RWPE2 (cell line): Measurements from ENCODE around the gene CDH4.

Experiments used
- ATAC-seq: fragments of 200-7000 bp; cut with Tn5 transposase; 3 replicates; pipeline ENCODE4 v1.9.1; 2021; ENCODE audit warnings: low read depth
- DNase-seq: peaks from one replicate; pipeline ENCODE4 v3.0.0-alpha.2; 2020; ENCODE audit warnings: low spot score
- H3K27ac ChIP-seq: fragments of 450-650 bp; 2 replicates; pipeline ENCODE4 v1.5.1; 2017; ENCODE audit warnings: mild to moderate bottlenecking; ENCODE audit not compliant: poor library complexity, severe bottlenecking
- H3K27me3 ChIP-seq: fragments of 250-450 bp; sonication (Bioruptor Pico); 2 replicates; pipeline ENCODE4 v1.5.1; 2021; ENCODE audit warnings: mild to moderate bottlenecking, moderate library complexity; ENCODE audit not compliant: insufficient read depth, poor library complexity, severe bottlenecking
- H3K36me3 ChIP-seq: fragments of 250-450 bp; sonication (Bioruptor Pico); 2 replicates; pipeline ENCODE4 v1.5.1; 2020; ENCODE audit warnings: low read depth, mild to moderate bottlenecking, moderate library complexity
- H3K4me1 ChIP-seq: fragments of 250-450 bp; sonication (Bioruptor Pico); 2 replicates; pipeline ENCODE4 v1.5.1; 2021; ENCODE audit warnings: mild to moderate bottlenecking, moderate library complexity; ENCODE audit not compliant: insufficient read depth, poor library complexity, severe bottlenecking
- H3K4me3 ChIP-seq: fragments of 250-450 bp; sonication (Bioruptor Pico); 2 replicates; pipeline ENCODE4 v1.5.1; 2021; ENCODE audit warnings: mild to moderate bottlenecking, moderate library complexity; ENCODE audit not compliant: severe bottlenecking
- H3K9me3 ChIP-seq: fragments of 250-450 bp; sonication (Bioruptor Pico); 2 replicates; pipeline ENCODE4 v1.5.1; 2021; ENCODE audit warnings: mild to moderate bottlenecking, moderate library complexity; ENCODE audit not compliant: severe bottlenecking
- CTCF ChIP-seq: fragments of 450-650 bp; IDR thresholded peaks from one replicate; pipeline ENCODE4 v1.5.1; 2017; ENCODE audit warnings: mild to moderate bottlenecking, moderate library complexity; ENCODE audit not compliant: poor library complexity, severe bottlenecking

The CDH4 gene

GRCh38 chr20:61913423-61914225, 661.6 kb downstream of the CDH4 start:
- Histone ChIP-seq H3K36me3 (peaks cover 17% of the 10 kb centered on the region), H3K9me3 (no peaks in the 10 kb centered on the region), H3K27ac (no peak overlapping the region), H3K27me3 (no peaks in the 10 kb centered on the region), H3K4me3 (no peak overlapping the region), H3K4me1 (no peaks in the 10 kb centered on the region)
- no peak for TF ChIP-seq CTCF
- DNase-seq (no peak), ATAC-seq (no peak)

GRCh38 chr20:61915101-61915500, 663.0 kb downstream of the CDH4 start:
- no peaks in the 10 kb centered on the region for H3K4me1 ChIP-seq
- no peak for TF ChIP-seq CTCF
- H3K9me3 ChIP-seq: no peaks in the 10 kb centered on the region
- no peaks in the 10 kb centered on the region for H3K27me3 ChIP-seq
- H3K36me3 ChIP-seq: peaks cover 17% of the 10 kb centered on the region
- ATAC-seq (no peak), DNase-seq (no peak)
- H3K27ac ChIP-seq: no peak overlapping the region
- no peak overlapping the region for H3K4me3 ChIP-seq

GRCh38 chr20:61916318-61916891, 664.3 kb downstream of the CDH4 start:
- Histone ChIP-seq H3K4me3 (no peak overlapping the region), H3K4me1 (no peaks in the 10 kb centered on the region), H3K27me3 (no peaks in the 10 kb centered on the region), H3K9me3 (no peaks in the 10 kb centered on the region), H3K27ac (no peak overlapping the region), H3K36me3 (peaks cover 5% of the 10 kb centered on the region)
- ATAC-seq (no peak), DNase-seq (no peak)
- no peak for TF ChIP-seq CTCF

- no peak for ATAC-seq
- H3K9me3 ChIP-seq: no peaks in the 10 kb centered on the region
- no peak overlapping the region for H3K4me3 ChIP-seq
- no peaks in the 10 kb centered on the region for H3K4me1 ChIP-seq
- no peak for TF ChIP-seq CTCF
- no peaks in the 10 kb centered on the region for H3K27me3 ChIP-seq
- no peak overlapping the region for H3K27ac ChIP-seq
- no peak for DNase-seq
- peaks cover under 1% of the 10 kb centered on the region; the same call in 1 of the 2 replicates for H3K36me3 ChIP-seq
Observed at GRCh38 chr20:61917474-61918145, 665.5 kb downstream of the CDH4 start.
